ENCODE results near the gene DCLK2. TPM values are rescaled to one million over a fixed set of nuclear protein-coding genes. Genes with fewer than 3 reads are reported as not detected.

The DCLK2 gene
- total and polyA plus RNA-seq, 9 donors = 4.4 to 9.8 (median 7.2) TPM

- H3K27me3 ChIP-seq = no peaks in the 10 kb centered on the region
- H3K9me3 ChIP-seq = no peaks in the 10 kb centered on the region
- H3K36me3 ChIP-seq = no peaks in the 10 kb centered on the region
- 79 to 89% (median 81%) methylated on average over 4 of the region's 4 CpGs for WGBS, 3 donors
- TF ChIP-seq EP300 (IDR thresholded peaks at IDR 0.05) (no peak), POLR2A (IDR thresholded peaks at IDR 0.05) (no peak)
- TF ChIP-seq, protein P1, sequence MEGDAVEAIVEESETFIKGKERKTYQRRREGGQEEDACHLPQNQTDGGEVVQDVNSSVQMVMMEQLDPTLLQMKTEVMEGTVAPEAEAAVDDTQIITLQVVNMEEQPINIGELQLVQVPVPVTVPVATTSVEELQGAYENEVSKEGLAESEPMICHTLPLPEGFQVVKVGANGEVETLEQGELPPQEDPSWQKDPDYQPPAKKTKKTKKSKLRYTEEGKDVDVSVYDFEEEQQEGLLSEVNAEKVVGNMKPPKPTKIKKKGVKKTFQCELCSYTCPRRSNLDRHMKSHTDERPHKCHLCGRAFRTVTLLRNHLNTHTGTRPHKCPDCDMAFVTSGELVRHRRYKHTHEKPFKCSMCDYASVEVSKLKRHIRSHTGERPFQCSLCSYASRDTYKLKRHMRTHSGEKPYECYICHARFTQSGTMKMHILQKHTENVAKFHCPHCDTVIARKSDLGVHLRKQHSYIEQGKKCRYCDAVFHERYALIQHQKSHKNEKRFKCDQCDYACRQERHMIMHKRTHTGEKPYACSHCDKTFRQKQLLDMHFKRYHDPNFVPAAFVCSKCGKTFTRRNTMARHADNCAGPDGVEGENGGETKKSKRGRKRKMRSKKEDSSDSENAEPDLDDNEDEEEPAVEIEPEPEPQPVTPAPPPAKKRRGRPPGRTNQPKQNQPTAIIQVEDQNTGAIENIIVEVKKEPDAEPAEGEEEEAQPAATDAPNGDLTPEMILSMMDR (IDR thresholded peaks at IDR 0.05) = no peak
- no peak overlapping the region for H3K27ac ChIP-seq
- no peaks in the 10 kb centered on the region for H3K4me1 ChIP-seq (ENCODE audit: insufficient read depth)
- intact Hi-C loops (cut with DNase I) = loop anchor here in 2 of 4 donors (10.0 kb wide), 2 partner anchors 134 to 144 kb away; no protein-coding TSS in a partner anchor
- no peak for DNase-seq
- no peak overlapping the region for H3K4me3 ChIP-seq
Observed at GRCh38 chr4:150070464-150071170, 7.6 kb upstream of the DCLK2 start.

GRCh38 chr4:150072471-150072870, 5.8 kb upstream of the DCLK2 start:
- TF ChIP-seq POLR2A (IDR thresholded peaks at IDR 0.05) = no peak
- no peak for TF ChIP-seq EP300 (IDR thresholded peaks at IDR 0.05)
- TF ChIP-seq, protein P1 (IDR thresholded peaks at IDR 0.05) = no peak

DNA sequence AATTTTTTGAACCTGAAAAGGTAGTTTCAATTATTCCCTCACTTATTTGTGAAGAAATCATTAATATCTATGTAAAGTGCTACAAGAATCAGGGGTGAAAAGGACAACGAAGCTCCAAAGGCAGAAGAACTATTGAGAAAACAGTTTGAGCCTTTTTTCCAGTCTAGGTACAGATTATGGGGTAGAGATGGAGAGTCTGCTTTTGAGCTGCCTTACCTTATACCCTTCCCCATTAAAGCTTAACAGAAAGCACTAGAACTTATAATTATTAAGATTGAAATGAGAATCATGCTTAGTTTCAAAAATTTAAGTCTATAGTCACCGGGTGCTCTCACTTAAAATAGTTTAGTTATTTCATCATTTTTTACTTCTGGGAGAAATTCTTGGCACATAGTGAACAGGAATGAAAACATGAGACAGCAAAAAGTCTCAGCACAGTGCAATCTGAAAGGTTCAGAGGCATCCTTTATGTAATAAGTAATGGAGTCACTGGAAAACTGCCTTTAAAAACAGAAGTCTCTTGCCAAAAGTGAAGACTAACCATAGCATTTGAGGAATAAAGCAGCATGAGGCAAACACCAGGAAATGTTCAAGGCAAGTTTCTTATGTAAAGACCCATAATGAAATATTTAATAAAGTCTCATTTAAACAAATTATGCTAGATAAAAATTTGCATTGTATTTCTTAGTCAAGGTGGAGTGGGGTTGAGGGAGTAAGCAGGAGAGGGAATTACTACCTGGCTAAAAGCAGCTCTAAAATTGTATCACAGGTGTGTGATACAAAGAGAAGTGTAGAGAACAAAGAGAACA, 5.1 kb upstream of the DCLK2 start:
- no peaks in the 10 kb centered on the region for H3K36me3 ChIP-seq
- intact Hi-C loops (cut with DNase I) = loop anchor here in 2 of 4 donors (10.0 kb wide), 2 partner anchors 132 to 142 kb away; no protein-coding TSS in a partner anchor
- H3K9me3 ChIP-seq = no peaks in the 10 kb centered on the region
- no peaks in the 10 kb centered on the region for H3K27me3 ChIP-seq
- TF ChIP-seq EP300 (IDR thresholded peaks at IDR 0.05) (no peak), POLR2A (IDR thresholded peaks at IDR 0.05) (no peak)
- TF ChIP-seq, protein P1 (IDR thresholded peaks at IDR 0.05) = no peak
- 13 to 30% (median 24%) methylated on average over 2 of the region's 2 CpGs for WGBS, 3 donors
- H3K4me3 ChIP-seq = no peak overlapping the region
- no peak overlapping the region for H3K27ac ChIP-seq
- no peaks in the 10 kb centered on the region for H3K4me1 ChIP-seq (ENCODE audit: insufficient read depth)
- no peak for DNase-seq

More at GRCh38 chr4:150072471-150072870, 5.8 kb upstream of the DCLK2 start:
- WGBS, 3 donors = 72 to 89% (median 72%) methylated on average over 4 of the region's 4 CpGs
- intact Hi-C loops (cut with DNase I) = loop anchor here in 2 of 4 donors (10.0 kb wide), 2 partner anchors 132 to 142 kb away; no protein-coding TSS in a partner anchor
- Histone ChIP-seq H3K27me3 (no peaks in the 10 kb centered on the region), H3K4me1 (ENCODE audit: insufficient read depth) (no peaks in the 10 kb centered on the region), H3K9me3 (no peaks in the 10 kb centered on the region), H3K27ac (no peak overlapping the region), H3K36me3 (no peaks in the 10 kb centered on the region), H3K4me3 (no peak overlapping the region)
- DNase-seq = no peak

GRCh38 chr4:150074064-150074463, 4.2 kb upstream of the DCLK2 start:
- H3K36me3 ChIP-seq = no peaks in the 10 kb centered on the region
- no peak overlapping the region for H3K4me3 ChIP-seq
- DNase-seq = no peak
- H3K4me1 ChIP-seq (ENCODE audit: insufficient read depth) = no peaks in the 10 kb centered on the region
- TF ChIP-seq EP300 (IDR thresholded peaks at IDR 0.05) (no peak), POLR2A (IDR thresholded peaks at IDR 0.05) (no peak)
- TF ChIP-seq, protein P1 (IDR thresholded peaks at IDR 0.05) = no peak
- no peaks in the 10 kb centered on the region for H3K27me3 ChIP-seq
- no peak overlapping the region for H3K27ac ChIP-seq
- WGBS, 3 donors = 92 to 95% (median 93%) methylated on average over 2 of the region's 2 CpGs
- intact Hi-C loops (cut with DNase I) = loop anchor here in 2 of 4 donors (10.0 kb wide), 2 partner anchors 131 to 141 kb away; no protein-coding TSS in a partner anchor
- no peaks in the 10 kb centered on the region for H3K9me3 ChIP-seq

Measured in ovary (tissue), 9 donors.